DMS53 (cell line): ENCODE data around the gene MAPK9.
A peak's percentile ranks its signal among the peaks of the same experiment; 100 is the strongest.
"Not testable (repeated sequence)": the region's sequence is repeated elsewhere in the genome, so short reads cannot be mapped to it uniquely, and the experiment has no call there.

Experiments
- DNase-seq: peaks from one replicate; lab custom pipeline; 2025; lab: John Stamatoyannopoulos, UW

The MAPK9 gene

DNA sequence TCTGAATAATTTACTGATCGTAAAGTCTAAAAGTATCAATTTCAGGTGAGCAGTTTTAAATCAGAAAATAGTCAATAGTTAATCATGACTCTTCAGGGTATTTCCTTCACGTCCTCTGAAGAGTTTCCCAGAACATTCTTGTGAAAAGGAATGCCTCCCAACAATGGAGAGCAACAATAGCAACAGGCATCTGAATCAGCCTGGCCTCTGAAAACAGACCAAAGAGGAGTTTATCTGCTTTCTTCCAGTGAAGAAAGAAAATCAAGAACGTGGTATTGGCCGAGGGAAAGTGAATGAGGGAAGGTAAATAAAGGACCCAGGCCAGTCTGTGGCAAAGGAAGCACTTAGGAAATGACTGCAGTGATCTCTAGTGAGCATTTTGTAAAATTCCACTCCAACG lies 56.8 kb downstream of the MAPK9 start:
- DNase-seq = no peak

DNA sequence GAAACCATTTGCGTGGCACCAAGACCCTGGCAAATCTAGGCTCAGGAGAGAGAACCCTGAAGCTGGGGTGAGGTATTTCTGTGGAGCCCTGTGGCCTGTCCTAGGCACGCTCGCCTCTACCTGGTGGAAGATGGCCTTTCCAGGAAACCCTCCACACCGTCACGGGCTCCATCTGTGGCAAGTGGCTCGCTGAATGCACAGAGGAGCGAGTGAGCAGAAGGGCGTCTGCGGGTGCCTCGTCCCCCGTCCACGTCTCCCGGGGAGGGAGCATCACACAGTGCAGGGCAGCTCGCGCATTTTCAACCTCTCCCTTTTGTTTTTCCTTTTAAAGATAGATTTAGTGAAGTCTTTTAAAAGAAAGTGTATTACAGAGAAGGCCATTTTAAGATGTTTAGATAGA lies 57.6 kb downstream of the MAPK9 start:
- no peak for DNase-seq

DNA sequence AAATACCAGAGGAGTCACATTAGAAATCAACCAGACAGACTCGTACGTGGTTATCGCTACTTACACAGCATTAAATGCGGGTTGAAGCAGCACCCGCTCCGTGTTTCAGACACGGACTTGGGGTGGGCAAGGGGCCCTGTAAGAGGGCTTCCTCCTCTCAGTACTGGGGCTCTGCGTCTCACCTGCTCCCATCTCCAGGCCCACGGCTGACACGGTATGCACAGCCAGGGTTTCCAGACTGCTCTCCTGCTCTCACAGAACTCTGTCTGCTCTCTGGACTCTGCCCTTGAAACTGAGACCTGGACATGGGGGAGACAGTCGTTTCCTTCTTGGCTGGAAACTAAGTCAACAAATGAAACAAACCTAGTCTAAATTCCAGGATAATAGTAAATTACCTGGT lies 58.2 kb downstream of the MAPK9 start:
- no peak for DNase-seq

DNA sequence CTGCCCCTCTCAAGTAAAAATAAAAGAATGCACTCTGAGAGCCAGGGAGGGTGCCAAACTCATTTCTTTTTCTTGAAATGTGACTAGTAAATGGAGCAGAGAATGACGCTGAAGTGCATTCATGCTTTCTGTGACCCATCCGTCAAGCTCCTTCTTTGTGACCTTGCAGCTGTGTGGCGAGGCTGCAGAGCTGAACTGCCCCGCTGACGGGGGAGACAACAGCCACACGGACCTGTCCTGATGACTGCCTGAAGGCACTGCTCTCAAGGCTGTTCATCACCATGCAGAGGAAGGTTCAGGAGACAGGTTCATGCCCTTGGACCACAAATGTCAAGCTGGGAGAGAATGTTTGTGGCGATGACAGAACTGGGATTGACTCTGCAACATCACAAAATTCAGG lies 61.9 kb downstream of the MAPK9 start:
- DNase-seq = no peak

DNA sequence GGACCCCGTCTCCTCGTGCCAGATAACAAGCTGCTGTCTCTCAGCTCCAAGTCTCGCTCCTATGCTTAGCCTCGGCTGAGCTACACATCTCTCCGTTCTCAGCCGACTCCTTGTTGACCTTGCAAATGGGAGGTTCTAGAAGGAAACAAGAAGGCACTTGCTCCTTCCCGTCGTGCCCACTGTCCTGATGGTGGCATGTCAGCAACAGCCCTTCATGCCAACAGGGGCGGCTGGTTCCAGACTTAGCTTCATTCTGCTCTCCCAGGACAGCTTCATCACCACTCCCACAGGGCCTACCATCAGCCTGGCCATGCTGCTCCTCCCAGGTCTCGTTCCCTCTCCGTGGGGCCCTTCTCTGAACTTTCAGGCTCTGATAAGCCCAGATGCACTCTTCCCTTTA lies 69.8 kb downstream of the MAPK9 start:
- no peak for DNase-seq

DNA sequence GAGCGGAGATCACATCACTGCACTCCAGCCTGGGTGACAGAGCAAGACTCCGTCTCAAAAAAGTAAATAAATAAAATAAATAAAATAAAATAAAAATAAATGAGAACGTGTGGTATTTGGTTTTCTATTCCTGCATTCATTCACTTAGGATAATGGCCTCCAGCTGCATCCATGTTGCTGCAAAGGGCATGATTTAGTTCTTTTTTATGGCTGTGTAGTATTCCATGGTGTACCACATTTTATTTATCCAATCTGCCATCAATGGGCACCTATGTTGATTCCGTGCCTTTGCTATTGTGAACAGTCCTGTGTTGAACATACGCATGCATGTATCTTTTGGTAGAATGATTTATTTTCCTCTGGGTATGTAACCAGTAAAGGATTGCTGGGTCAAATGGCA lies 74.1 kb downstream of the MAPK9 start:
- no peak for DNase-seq

DNA sequence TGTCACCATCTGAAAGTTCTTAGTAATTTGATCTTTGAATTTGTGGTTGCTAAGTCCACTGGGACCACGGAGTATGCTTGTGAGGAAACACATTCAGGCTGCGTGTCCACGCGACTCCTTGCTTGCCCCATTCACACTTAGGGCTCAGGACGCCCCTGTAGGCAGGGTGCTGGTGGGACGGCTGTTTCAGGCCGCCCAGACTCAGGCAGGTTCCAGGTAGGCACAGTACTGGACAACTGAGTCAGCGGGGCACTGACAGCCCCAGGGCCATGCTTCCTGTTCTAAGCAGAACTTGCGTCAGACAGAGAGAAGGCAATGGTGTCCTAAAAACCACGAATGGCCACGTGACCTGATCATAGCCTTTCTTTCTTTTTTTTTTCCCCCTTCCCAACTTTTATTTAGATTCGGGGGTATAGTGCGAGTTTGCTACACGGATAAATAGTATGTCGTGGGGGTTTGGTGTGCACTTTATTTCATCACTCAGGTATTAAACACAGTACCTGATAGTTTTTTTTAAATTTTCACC lies 75.2 kb downstream of the MAPK9 start:
- no peak for DNase-seq

DNA sequence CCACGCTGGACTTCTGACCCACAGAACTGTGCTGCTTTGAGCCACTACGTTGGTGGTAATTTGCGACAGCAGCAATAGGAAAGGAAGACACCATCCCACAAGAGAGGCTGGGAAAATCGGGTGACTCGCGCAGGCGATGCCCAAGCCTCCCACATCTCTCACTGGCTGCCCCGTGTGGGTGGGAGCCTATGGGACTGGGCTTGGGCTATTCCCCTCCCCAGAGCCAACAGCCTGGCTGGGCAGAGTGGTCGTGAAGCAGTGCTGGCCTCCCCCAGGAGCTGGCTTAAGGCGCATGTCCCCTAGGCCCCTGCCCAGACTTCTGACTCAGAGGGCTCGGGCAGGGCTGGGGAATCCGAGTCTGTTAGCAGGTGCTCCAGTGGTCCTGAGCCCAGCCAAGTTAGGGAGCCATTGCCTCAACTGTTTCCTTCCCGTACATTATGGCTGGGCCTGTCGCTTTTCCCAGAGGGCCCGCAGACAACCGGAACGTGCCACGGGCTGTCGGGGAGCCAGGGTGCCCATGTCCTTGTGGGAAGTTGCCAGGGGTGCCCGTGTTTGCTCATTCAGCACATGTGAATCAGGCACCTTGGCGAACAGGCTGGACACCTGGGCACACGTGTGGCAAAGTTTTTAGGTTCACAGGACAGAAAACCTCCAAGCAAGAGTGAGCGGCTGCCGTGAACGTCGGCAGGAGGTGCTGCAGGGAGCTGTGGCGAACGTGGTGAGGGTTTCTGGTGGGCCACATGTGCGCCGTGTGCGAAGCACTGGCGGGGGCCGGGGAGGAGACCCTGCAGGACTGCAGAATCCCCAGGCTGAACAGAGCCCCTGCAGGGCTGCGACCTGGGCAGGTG lies 75.9 kb downstream of the MAPK9 start:
- no peak for DNase-seq

DNA sequence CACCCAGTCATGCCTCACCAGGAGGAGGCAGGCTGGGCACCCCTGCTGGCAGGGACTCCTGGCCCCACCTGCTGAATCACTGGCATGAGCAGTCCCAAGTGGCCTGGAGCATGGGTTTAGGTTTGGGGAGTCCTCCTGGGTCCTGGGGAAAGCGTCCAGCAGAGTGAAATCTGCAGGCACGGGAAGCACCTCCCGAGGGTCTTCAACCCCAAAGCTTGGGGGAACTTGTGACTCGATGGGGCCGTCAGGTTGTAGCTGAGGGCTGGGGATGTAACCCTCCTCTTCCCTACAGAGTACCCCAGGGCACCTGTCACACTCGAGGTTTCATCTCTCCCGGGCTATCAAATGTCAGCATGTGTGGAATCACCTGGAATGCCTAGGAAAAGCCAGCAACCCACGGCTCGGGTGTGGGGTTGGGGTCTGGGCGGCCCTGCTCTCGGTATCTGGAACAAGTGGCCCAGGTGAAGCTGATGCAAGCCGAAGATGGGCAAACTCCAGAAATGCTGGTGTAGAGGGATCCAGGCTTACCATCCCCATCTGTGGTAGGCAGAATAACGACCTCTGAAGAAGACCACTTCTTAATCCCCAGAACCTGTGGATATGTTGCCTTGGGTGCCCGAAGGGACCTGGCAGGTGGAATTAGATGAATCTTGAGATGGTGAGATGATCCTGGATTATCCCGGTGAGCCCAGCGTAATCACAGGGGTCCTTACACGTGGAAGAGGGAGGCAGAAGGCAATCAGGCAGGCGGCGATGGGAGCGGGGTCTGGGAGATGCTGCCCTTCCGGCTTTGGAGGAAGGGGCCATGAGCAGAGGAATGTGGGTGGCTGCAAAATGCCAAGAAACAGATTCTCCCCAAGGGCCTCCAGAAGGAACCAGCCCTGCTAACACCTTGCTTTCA lies 76.8 kb downstream of the MAPK9 start:
- DNase-seq = no peak

DNA sequence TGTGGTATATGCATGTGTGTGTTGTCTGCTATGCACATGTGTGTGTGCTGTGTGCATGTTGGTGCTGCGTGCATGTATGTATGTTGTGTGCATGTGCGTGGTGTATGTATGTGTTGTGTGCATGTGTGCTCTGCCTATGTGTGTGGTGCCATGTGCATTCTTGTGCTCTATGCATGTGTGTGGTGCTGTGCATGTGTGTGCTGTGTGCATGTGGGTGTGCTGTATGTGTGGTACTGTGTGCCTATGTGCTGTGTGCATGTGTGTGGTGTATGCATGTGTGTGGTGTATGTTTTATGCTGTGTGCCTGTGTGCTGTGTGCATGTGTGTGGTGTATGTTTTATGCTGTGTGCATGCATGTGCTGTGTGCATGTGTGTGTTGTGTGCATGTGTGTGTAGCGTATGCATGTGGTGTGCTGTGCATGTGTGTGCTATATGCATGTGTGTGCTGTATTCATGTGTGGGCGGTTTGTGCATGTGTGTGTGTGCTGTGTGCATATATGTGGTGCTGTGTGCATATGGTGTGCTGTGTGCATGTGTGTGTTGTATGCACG lies 78.2 kb downstream of the MAPK9 start:
- no peak for DNase-seq

DNA sequence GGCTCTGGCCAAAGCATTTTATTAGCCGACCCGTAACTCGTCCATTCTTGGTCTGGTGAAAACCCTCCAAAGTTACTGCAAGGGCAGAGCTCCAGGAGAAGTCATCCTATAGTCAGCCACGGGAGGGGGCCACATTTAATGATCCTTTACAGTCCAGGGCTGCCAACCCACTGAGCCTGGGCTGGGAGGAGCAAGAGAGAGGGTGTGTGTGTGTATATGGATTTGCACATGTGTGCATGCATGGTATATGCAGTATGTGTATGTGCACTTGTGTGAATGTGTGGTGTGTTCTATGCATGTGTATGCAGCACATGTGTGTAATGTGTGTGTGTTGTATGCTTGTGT lies 78.7 kb downstream of the MAPK9 start:
- no peak for DNase-seq

DNA sequence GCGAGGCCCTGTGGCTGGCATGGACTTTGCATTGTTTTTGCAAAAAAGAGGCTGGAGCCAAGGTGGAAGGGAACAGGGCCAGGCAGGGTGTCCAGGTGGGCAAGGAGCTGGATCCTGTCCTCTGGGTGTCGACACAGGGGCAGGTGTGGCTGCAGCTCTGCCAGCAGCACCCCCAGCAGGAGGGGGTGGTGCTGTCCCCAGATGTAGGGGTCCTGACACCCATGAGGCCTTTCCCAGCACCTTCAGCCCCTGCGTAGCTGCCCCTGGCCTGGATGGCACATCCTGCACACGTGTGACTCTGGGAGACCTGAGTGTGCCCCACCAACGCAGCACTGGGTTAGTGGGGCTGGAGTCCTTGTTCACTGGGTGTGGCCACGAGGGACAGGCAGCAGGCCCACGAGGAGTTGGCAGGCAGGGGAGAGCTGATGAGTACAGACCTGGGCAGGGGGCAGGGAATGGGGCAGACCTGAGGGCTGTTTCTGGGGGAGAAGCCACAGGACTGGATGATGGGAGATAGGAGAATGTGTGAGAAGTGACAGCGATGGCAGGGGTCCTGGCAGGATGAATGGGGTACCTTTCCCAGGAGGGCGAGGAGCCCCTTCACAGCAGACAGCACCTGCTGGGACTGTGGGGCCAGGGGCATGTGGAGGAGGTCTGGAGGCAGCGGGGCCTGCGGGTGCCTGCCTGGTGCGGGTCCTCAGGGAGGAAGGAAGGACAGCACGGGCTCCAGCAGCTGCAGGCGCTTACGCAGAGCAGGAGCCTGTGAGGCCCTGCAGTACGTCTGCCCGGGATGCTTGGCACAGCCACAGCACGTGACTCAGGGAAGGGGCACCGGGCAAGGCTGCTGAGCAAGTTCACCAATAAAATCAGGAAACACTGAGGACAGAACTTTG lies 79.3 kb downstream of the MAPK9 start:
- peak; percentile 52 for DNase-seq

DNA sequence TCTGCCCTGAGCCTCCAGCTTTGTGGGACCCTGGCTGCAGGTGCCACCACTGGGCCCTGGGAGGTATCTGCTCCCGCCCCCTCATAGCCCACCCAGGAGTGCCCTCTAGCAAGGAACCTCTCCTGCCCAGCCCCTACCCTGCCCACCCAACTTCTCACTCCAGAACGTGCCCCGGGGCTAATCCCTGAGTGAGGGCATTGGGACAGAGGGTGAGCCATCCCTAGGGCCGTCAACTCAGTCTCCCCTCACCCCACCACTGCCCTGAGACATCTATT lies 80.2 kb downstream of the MAPK9 start:
- no peak for DNase-seq

DNA sequence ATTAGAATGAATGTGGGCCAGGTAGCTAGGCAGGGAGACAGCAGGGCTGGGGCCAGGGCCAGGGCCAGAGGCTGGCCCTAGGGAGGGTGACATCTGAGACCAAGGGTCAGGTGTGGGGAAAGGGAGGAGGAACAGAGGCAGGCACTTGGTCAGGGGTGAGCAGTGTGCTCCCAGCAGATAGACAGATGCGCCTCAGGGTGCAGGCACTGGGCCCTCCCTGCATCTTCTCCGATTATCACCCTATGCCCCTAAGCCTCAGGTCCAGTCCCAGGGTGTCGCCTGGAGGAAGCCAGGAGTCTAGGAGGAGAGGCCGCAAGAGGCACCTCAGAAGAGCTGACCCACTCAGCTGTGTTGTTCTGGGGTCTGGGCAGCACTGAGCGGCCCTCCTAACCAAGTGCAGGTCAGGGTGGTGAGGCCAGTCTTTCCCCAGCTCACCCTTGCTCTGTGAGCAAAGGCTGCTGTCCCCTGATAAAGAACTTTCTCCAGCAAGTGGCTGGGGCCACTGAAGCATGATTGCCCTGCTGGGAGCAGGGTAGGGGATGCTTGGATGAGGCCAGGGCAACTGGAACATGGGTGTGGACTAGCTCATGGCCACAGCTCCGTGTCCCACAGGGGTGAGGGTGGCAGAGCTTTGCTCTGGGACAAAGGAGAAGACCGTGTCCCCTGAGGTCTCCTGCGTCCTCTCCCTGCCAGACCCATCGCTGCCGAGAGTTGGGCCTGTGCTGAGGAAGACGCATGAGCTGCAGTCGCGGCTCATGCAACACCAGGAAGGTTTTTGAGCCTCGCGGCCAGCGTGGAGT lies 80.7 kb downstream of the MAPK9 start:
- no peak for DNase-seq

DNA sequence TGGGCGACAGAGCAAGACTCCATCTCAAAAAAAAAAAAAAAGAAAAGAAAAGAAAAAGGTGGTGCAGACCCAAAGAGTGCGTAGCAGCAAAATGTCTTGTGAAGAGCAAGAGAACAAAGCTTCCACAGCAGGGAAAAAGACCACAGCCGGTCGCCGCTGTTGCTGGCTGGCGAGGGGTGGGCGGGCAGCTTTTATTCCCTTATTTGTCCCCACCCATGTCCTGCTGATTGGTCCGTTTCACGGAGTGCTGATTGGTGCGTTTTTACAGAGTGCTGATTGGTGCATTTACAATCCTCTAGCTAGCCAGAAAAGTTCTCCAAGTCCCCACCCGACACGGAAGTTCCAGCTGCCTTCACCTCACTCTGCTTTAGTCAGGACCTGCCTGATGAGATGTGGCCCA lies 81.8 kb downstream of the MAPK9 start:
- not testable (repeated sequence) for DNase-seq

DNA sequence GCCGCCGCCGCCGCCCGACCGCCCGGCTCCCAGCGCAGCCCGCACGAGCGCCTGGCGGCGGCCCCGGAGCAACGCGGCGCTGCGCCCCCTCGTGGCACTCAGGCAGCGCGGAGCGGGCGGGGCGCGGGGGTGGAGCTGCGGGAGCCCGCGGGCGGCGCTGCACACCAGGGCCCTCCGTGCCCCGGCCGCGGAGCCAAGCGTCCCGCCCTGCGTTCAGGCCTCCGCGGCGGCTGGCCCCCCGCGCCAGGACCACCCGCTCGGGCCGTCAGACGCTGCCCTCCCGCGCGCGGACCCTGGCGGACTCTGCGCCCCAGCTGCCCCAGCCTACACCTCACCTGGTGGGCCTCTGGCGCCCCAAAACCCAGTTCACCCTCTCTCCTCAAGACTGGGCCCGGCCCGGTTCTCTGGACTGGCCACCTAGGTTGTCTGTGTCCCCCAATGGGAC lies 82.7 kb downstream of the MAPK9 start, which contains the start of gene RASGEF1C:
Gene RASGEF1C (minus strand): TSS at position 75 of the 445 bp plus-strand sequence. CDS start 71,159 bp downstream, outside the sequence.
- peak; percentile 84 for DNase-seq

DNA sequence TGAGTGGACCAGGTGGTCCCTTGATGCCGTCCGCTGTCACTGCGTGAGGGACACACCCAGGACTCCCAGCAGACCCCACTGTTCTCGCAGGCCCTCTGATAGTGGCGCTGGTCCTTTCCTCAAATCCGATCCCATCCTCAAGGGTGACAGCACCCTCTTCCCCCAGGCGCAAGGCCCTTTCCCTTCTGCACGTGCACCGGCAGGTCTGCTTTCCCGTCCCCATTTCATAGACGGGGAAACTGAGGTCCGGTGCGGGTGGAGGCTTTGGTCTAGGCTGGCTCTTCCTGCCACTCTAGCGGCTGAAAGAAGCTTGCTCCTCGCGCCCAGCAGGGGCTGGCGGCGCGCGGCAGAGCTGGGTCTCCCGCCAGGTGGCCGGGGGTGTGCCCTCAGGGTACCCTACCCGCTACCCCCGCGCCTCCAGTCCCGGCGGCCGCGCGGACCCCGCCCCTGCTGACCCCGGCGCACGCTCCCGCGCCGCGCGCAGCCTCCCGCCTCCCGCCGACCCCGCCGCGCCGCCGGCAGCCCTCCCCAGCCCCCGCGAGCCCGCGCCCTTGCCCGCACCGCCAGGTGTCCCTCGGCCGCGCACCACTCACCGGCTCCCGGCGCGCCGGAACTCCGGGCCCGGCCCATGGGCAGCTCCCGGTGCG lies 83.3 kb downstream of the MAPK9 start:
- peak; percentile 53 for DNase-seq

DNA sequence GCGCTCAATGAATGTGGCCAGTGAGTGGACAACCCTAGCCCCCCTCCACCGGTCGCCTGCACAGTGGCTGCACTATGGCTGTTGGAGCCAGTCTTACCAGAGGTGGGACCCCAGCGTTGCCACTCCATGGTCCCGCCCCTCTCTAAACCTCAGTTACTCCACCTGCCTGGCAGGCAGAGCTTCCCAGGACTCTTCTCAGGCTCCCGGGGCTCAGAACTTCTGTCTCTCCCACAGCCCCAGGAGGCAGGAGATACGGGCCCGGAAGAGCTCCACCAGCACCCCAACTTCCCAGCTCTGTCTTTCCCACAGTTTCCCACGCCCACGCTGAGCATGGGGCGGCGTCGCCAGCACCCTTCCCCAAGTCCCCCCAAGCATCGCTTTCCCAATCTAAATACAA lies 83.8 kb downstream of the MAPK9 start:
- no peak for DNase-seq

DNA sequence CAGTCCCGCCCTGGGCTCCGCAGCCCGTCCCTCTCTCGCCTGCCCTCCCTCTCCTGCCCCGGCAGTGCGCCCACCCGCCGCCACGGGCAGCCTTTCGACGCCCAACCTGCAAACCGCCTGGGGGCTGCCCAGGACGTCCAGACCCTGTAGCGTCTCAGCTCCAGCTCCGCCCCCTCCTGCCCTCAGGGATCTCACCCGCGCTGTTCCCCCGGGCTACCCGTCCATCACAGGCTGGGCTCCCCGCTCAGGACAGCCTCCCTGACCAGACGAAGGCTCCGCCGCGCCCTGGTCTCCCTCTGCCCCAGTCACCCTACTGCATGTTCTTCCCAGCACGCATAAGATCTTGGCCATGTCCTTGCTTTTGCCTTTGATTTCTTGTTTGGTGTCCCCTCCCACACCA lies 84.3 kb downstream of the MAPK9 start:
- no peak for DNase-seq

DNA sequence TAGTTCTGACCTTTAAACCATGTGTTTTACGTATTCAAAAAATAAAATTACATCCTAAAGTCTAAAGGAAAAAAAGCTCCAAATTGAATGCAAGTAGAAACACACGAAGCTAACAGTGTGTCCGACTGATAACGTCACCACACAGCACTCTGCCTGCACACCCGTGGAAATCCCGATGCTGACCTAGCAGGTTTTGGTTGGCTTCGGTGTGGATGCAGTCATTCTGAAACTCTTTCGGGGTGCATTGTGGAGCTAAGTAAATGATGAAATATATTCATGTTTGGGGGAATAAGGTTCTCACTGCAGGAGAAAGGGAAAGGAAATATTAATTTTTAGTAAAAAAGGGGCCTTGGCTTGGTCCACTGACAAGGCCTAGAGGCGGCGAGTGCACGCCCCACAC lies 84.9 kb downstream of the MAPK9 start:
- no peak for DNase-seq
